NCI-H1092 treated with DMSO at 0.1 percent for 48 hours (cell line): Measurements from ENCODE around the gene ALDH7A1.
"Not testable (repeated sequence)": the region's sequence is repeated elsewhere in the genome, so short reads cannot be mapped to it uniquely, and the experiment has no call there.

ENCODE experiments used
- DNase-seq: peaks from one replicate; lab custom pipeline; 2025; lab: John Stamatoyannopoulos, UW

Gene ALDH7A1

DNA sequence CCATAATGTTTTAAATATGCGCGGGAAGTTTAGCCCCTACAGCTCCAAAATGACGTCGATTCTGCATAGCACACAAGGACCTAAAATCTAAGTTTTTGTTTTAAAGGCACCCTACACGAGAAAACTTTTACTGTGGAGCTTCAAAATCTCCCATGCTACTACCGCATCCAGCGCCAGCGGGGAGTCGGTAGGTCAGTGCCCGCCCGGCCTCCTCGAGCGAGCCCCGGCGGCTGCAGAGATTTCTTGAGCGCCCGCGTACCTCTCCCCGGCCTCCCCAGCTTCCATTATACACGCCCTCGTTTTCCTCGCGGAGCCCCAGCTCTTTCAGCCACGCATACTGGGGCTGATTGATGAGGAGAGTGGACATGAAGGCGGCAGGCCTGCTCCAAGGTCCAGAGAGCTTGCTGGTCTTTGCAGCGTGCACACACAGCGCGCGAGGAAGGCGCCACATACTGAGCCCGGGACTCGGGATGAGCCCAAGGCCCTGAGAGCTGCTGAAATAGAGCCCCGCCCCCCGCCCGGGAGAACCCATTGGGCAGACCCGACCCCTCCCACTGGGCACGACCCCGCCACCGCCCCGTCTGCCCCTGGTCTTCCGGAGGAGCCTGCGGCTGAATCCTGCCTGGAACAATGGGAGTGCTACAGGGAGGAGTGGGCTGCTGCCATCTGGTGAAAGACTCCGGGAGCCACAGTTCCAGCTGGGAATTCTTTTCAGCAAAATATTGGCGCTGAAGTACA is at the start of gene ALDH7A1:
Gene ALDH7A1 (minus strand): TSS at position 472 of the 738 bp plus-strand sequence. CDS start 21 bp downstream, at position 451.
- peak; percentile 91 for DNase-seq

DNA sequence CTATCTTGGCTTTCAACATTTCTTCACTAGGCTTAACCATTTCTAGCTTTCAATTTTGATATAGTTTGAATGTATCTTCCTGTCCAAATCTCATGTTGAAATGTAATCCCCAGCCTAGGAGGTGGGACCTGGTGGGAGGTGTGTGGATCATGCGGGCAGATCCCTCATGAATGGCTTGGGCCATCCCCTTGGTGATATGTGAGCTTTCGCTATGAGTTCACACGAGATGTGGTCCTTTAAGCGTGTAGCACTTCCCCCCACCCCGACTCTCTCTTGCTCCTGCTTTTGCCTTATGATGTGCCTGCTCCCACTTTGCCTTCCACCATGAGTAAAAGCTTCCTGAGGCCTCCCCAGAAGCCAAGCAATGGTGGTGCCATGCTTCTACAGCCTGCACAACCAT is 46.4 kb upstream of the ALDH7A1 start:
- DNase-seq: no peak

DNA sequence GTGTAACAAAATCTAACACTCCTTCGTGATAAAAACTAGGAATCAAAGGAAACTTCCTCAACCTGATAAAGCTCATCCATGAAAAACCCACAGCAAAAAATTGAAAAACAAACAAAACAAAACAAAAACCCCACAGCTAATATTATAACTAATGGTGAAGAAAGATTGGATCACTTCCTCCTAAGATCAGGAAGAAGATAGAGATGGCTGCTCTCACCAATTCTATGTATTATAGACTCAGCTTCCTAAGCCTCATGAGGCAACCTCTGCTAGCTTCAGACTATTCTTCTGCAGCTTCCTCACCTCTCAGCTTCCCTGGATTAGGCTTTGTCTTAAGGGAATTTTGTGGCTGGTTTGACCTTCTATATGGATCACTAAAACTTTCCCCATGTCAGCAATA is 45.8 kb upstream of the ALDH7A1 start:
- no peak for DNase-seq

DNA sequence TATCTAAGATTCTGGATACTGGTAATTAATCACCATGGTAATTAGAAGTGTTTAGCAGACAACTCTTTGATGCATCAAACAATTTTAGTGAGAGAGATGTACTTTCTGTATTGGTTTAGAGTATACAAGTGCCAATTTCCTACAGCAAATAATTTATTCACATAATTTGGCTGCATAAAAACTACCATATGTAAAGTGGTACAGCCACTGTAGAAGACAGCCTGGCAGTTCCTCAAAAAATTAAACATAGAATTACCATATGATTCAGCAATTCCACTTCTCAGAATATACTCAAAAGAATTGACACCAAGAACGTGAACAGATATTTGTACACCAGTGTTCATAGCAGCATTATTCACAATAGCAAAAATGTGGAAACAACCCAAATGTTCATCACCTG is 41.9 kb upstream of the ALDH7A1 start:
- DNase-seq: no peak

DNA sequence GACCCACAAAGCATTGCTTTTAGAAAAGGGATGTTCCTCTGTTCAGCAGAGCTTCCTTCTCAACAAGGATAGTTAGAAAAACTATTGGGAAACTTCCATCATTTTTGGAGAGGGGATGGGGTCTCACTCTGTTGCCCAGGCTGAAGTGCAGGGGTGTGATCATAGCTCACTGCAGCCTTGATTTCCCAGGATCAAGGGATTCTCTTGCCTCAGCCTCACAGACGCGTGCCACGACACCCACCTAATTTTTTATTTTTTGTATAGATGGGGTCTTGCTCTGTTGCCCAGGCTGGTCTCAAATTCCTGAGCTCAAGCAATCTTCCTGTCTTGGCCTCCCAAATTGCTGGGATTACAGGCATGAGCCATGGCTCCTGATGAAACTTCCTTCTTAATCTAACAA is 40.6 kb upstream of the ALDH7A1 start:
- DNase-seq: no peak

DNA sequence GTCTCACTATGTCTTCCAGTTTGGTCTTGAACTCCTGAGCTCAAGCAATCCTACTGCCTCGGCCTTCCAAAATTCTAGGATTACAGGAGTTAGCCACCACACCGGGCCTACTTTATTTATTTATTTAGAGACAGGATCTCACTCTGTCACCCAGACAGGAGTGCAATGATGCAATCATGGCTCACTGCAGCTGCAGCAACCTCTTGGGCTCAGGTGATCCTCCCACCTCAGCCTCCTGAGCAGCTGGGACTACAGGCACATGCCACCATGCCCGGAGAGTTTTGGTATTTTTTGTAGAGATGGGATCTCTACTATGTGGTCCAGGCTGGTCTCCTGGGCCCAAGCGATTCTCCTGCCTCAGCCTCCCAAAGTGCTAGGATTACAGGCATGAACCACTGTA is 38.5 kb upstream of the ALDH7A1 start:
- DNase-seq: no peak

DNA sequence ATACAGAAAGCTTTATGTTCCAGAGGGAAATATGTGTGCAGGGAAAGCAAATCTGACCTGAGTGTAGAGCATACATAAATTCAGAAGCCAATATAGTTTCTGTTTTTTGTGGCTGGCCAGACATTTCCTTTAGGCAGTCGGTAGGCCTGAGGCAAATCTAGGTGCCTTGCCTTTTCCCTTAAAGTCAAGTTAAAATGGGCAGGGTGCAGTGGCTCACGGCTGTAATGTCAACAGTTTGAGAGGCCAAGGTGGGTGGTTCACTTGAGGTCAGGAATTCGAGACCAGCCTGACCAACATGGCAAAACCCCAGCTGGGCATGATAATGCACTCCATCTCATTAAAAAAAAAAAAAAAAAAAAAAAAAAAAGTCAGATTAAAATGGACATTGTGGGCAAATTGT is 36.9 kb upstream of the ALDH7A1 start:
- DNase-seq: no peak

DNA sequence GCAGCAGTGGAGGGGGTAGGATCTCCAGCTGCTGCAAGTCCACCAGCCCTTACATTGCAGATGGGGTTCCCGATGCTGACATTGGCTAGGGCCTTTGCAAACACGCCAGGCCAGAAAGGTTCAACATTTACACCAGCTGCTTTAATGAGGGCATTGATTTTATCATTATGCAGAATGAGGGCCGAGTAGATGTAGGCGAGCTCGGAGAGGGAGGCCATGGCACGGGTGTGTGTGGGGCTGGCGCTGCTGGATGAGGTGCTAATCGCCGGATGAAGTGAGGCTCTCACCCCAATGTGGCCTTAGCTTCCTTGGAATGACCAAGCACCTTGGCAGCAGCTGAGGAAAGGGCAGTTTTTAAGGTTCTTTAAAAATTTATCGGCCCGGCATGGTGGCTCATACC is 33.1 kb upstream of the ALDH7A1 start:
- no peak for DNase-seq

DNA sequence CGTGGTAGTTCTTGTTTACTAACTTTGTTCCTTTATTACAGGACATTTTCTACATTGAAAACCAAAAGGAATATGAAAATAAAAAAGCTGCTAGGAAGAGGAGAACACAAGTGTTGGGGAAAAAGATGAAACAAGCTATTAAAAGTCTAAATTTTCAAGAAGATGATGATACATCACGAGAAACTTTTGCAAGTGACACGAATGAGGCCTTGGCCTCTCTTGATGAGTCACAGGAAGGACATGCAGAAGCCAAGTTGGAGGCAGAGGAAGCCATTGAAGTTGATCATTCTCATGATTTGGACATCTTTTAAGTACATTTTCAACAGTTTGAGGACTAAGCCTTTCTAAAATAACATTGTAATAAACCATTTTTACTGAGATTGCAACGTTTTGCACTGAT is 29.5 kb upstream of the ALDH7A1 start:
- no peak for DNase-seq

DNA sequence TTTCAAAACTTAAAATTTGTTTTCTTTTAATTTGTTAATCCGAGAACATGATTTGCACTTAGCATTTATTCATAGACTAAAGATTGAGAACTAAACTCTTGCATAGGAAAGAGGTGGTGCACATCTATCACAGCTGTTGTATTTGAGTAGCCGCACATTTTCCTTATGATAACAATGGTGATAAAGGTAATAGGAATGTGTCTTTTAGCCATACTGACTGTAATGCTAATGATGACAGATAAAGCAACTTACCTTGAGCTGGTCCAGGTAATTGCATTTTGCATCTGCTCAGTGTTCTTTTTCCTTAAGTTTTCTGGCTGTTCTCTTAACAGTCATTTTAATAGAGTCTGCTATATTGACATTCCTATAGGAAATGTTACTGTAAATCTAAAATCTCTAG is 24.8 kb upstream of the ALDH7A1 start:
- DNase-seq: no peak

DNA sequence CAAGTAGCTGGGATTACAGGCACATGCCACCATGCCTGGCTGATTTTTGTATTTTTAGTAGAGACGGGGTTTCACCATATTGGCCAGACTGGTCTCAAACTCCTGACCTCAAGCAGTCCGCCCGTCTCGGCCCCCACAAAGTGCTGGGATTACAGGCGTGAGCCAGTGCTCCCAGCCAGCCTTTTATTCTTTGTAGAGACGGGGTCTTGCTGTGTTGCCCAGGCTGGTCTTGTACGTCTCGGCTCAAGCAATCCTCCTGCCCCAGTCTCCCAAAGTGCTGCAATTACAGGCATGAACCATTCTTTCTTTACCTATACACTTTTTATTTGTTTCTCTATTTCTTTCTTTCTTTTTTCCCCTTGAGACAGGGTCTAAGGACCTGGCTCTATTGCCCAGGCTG is 22.6 kb upstream of the ALDH7A1 start:
- not testable (repeated sequence) for DNase-seq

DNA sequence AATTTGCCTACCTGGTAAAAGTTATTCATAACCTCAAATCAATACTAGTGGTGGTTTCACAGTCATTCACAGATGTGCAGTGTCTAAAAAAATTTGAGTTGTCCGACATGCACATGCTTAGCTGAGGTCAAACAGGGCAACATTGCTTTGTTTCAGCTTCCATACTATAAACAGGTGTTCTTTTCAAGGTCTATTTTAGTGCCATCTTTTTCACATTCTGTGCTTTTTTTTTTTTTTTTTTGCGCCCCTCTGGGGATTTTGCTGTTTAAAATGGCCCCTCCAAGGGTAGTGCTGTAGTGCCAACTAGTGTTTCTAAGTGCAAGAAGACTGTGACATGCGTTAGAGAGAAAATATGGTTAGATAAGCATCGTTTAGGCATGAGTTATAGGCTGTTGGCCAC is 20.3 kb upstream of the ALDH7A1 start:
- no peak for DNase-seq

DNA sequence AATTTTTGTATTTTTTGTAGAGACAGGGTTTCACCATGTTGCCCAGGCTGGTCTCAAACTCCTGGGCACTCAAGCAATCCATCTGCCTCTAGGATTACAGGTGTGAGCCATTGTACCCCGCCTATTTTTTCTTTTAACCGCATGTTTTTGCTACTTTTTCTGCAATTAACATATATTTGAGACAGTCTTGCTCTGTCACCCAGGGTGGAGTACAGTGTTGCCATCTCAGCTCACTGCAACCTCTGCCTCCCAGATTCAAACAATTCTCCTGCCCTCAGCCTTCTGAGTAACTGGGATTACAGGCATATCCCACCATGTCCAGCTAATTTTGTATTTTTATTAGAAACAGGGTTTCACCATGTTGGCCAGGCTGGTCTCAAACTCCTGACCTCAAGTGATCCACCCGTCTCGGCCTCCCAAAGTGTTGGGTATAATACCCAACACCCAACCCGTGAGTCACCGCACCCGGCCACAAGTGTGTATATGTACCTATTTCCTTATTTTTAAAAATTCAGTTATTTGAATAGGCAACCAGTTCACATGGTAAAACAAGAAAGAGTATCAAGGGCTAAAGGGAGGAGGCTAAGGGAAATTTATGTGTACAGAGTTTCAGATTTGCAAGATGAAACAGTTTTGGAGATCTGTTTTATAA is 19.0 kb upstream of the ALDH7A1 start:
- DNase-seq: no peak

DNA sequence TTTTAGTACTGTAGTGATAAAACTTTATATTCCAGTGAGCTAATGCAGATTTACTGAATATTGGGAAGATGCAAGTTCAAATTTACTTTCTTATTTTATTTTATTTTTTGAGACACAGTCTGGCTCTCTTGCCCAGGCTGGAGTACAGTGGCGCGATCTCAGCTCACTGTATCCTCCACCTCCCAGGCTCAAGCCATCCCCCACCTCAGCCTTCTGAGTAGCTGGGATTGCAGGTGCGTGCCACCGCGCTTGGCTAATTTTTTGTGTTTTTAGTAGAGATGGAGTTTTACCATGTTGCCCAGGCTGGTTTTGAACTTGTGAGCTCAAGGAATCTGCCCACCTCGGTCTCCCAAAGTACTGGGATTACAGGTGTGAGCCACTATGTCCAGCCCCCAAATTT is 15.6 kb upstream of the ALDH7A1 start:
- no peak for DNase-seq

DNA sequence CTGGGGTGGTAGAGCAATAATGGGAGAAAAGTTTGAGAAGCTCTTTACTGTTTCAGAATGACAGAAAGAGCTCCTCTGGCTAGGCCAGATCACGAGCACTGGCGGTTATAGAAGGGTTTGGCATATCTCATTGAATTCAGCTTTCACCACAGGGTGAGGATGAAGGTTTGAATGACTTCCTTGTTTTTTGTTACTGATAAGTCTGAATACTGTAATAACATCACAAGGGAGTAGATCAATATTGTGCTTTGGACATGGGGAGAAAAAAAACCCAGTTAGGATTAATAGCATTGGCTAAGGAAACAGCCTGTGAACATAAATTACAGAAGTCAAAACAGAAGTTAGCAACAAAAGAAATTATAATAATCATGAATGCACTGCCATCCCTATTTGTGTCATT is 15.1 kb upstream of the ALDH7A1 start:
- DNase-seq: no peak

DNA sequence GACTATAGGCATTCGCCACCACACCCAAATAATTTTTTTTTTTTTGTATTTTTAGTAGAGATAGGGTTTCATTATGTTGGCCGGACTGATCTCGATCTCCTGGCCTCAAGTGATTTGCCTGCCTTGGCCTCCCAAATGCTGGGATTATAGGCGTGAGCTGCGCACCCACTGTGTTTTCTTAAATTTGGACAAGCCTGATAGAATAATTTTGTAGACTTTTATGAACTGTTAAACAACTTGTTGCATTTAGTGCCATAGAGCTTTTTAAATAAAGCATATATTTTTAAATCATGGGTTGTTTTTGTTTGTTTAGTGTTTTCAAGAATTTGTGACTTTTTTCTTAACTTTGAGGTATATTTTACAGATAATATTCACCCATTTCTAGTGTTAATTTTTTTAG is 10.5 kb upstream of the ALDH7A1 start:
- no peak for DNase-seq

DNA sequence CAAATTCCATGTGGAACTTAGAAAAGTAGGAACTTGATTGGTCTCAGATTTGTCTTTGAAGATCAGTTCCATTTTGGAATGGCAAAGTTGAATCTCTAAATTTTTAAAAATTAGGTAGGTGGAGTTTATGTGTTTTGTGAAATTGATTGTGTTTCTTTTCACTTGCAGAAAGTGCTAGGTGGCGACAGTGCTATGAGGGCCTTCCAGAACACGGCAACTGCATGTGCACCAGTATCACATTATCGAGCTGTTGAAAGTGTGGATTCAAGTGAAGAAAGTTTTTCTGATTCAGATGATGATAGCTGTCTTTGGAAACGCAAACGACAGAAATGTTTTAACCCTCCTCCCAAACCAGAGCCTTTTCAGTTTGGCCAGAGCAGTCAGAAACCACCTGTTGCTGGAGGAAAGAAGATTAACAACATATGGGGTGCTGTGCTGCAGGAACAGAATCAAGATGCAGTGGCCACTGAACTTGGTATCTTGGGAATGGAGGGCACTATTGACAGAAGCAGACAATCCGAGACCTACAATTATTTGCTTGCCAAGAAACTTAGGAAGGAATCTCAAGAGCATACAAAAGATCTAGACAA is 8.5 kb upstream of the ALDH7A1 start:
- DNase-seq: no peak

DNA sequence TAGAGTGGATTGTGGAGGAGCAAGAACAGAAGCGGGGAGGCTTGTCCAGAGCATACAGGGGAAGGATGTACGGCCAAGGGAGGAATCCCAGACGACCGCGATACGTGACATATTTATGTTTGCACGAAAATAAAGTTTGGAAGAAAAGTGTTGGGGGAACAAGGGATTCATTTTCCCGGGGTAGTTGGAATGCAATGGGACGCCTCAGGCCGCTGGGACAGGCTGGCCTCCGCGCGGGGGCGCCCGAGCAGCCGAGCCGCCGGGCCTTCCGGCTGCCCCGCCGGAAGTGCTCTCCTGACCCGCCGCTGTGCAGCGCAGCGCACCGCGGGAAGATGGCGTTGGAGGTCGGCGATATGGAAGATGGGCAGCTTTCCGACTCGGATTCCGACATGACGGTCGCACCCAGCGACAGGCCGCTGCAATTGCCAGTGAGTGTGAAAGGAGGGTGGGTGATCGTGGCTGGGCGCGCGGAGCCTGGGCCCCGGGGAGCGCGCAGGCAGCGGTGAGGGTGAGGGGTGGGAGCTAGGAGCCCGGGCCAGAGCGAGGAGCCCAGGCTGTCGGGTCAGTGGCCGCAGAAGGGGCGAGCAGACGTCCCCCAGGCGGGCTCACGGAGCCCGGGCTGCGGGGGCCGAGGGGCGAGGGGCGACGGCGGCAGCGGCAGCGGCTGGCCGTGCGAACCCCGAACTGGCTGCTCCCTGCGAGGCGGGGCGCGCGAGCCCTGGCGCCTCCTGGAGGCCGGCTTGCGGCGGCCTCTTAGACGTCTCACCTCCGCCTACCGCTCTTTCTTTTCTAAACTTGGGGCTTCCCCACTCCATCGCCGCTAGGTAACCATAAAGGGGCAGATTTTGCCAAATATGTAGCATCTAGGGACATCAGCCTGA is 5.9 kb upstream of the ALDH7A1 start, which contains the start of gene PHAX:
Gene PHAX (plus strand): TSS at position 317 of the 881 bp plus-strand sequence. CDS start 16 bp downstream, at position 333.
- peak; percentile 19 for DNase-seq

DNA sequence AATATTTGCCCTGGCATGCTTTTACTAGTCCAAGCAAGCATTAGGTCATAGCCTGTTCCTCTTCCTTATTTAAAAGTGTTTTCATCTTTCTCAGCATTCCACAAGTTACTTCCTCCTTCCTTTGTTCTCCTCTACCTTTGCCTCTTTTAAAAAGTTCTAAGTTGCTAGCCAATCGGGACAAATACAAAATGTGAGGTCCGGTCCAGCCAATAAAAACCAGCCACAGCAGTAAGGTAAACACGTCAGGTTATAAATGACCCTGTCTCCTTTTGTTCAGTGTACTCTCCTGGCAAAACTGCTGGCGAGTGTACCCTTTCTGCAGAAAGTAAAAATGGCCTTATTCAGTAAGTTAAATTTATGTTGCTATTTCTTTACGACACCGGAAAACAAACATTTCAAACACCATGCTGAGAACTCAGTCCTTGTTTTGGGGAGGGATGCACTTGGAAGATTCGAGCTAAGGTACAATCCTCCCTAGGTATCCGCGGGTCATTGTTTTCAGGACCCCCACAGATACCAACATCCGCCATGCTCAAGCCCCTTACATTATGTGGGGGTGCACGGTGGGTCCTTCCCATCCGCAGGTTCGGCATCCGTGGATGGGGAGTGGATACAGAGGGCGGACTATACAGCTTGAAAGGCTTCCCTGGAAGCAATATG is 5.1 kb upstream of the ALDH7A1 start:
- not testable (repeated sequence) for DNase-seq

DNA sequence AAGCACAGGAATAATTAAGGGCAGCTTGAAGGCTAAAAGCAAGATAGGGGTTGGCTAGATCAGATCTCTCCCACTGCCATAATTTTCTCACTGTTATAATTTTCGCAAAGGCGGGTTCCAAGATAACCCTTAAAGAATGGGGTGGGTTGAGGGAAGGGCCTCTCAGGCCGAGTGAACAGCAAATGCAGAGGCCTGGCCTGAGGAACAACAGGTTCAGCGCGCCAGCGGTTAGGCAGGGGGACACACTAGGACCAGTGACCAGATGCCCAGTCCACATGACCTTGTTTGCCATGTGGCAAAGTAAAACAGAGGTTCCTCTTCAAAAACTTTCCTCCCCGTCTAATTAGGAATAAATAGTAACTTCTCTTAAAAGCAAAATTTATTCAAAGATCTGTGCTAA is 4.5 kb upstream of the ALDH7A1 start:
- no peak for DNase-seq

DNA sequence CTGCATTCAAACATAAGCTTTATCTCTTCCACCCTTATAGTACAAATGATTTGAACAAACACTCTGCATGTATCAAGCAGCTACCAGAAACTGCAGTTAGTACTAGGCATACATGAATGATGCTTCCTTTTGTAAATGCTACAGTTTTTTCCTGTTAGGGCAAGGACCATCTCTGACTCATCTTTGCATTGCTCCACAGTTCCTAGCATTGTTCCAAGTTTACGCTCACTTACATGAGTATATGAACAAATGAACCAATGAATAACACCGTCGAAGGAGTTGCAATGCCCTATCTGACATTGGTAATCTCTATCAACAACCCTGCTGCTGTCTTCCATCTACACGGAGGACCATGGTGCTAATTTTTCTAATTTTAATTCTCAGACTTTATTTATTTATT is 2.1 kb upstream of the ALDH7A1 start:
- no peak for DNase-seq
